Esophagus squamous epithelium (tissue), 4 donors: ENCODE results near the gene IQSEC1.

ENCODE experiments used
- CTCF ChIP-seq, 6 experiments: fragments of 450-650 bp in 4 of 6; fragments of 200-600 bp in 2 of 6; sonication (generic) in 2 of 6; IDR thresholded peaks; one replicate each; pipeline ENCODE4 v1.5.1; 2016 to 2019; ENCODE audit warnings: antibody characterized with exemption in 6 of 6, mild to moderate bottlenecking in 4 of 6, moderate library complexity in 4 of 6
- POLR2A ChIP-seq, 4 donors: fragments of 450-650 bp; IDR thresholded peaks; one replicate each; pipeline ENCODE4 v1.6.1; 2017; ENCODE audit warnings: antibody characterized with exemption in 4 of 4, mild to moderate bottlenecking in 4 of 4, moderate library complexity in 3 of 4

- TF ChIP-seq CTCF (IDR thresholded peaks at IDR 0.05): no peak
- TF ChIP-seq POLR2A (IDR thresholded peaks at IDR 0.05): no peak
Observed at GRCh38 chr3:12938258-12938711, 134.9 kb downstream of the IQSEC1 start.
